COLO668 (cell line): Measurements from ENCODE around the gene RFTN1.

ENCODE experiments used
- DNase-seq: peaks from one replicate; lab custom pipeline; 2025; ENCODE audit not compliant: unreplicated experiment; lab: John Stamatoyannopoulos, UW

Gene RFTN1

GRCh38 chr3:16363636-16364035, 149.9 kb downstream of the RFTN1 start:
- no peak for DNase-seq

GRCh38 chr3:16362770-16363169, 150.7 kb downstream of the RFTN1 start:
- DNase-seq: no peak

GRCh38 chr3:16361087-16361486, 152.4 kb downstream of the RFTN1 start:
- DNase-seq: no peak

GRCh38 chr3:16359331-16359730, 154.2 kb downstream of the RFTN1 start:
- no peak for DNase-seq

GRCh38 chr3:16358336-16358735, 155.2 kb downstream of the RFTN1 start:
- DNase-seq: no peak

GRCh38 chr3:16357186-16358121, 156.0 kb downstream of the RFTN1 start:
- no peak for DNase-seq

- DNase-seq: no peak
Observed at GRCh38 chr3:16355828-16356227, 157.7 kb downstream of the RFTN1 start.

- no peak for DNase-seq
Observed at GRCh38 chr3:16354291-16354690, 159.2 kb downstream of the RFTN1 start.

GRCh38 chr3:16352428-16352827, 161.1 kb downstream of the RFTN1 start:
- DNase-seq: no peak

- no peak for DNase-seq
Observed at GRCh38 chr3:16350597-16351318, 162.7 kb downstream of the RFTN1 start.

- no peak for DNase-seq
Observed at GRCh38 chr3:16349986-16350596, 163.4 kb downstream of the RFTN1 start.

GRCh38 chr3:16347548-16347947, 166.0 kb downstream of the RFTN1 start:
- no peak for DNase-seq

GRCh38 chr3:16346413-16347081, 167.0 kb downstream of the RFTN1 start:
- no peak for DNase-seq

- no peak for DNase-seq
Observed at GRCh38 chr3:16343101-16343500, 170.4 kb downstream of the RFTN1 start.

- no peak for DNase-seq
Observed at GRCh38 chr3:16338999-16339398, 174.5 kb downstream of the RFTN1 start.

- no peak for DNase-seq
Observed at GRCh38 chr3:16337856-16338540, 175.5 kb downstream of the RFTN1 start.

GRCh38 chr3:16336825-16337224, 176.7 kb downstream of the RFTN1 start:
- no peak for DNase-seq

- DNase-seq: no peak
Observed at GRCh38 chr3:16335772-16336645, 177.5 kb downstream of the RFTN1 start.

GRCh38 chr3:16335333-16335732, 178.2 kb downstream of the RFTN1 start:
- DNase-seq: no peak

- no peak for DNase-seq
Observed at GRCh38 chr3:16334909-16335308, 178.6 kb downstream of the RFTN1 start.
